IMR-90 (cell line): ENCODE data around the gene LATS1. TPM values are rescaled to one million over a fixed set of nuclear protein-coding genes. Genes with fewer than 3 reads are reported as not detected.

Source experiments
- ATAC-seq: fragments of 200-7000 bp; cut with Tn5 transposase; 2 replicates; pipeline ENCODE4 v1.9.1; 2020; ENCODE audit warnings: low read depth, mild to moderate bottlenecking, moderate library complexity
- BruUV-seq: library from RNA; stranded (reverse); fragments of 400-500 nt; replicated peaks from 2 replicates; lab custom pipeline; 2021; lab: Mats Ljungman, UMichigan
- CTCF ChIA-PET: fragments of 300-600 bp; formaldehyde crosslinking; extraction: SDS; loops from one replicate; lab custom pipeline; 2021; ENCODE audit warnings: antibody characterized with exemption; lab: Yijun Ruan, JAX
- POLR2A ChIA-PET: fragments of 300-600 bp; sonication (Branson Sonifier 250); formaldehyde crosslinking; loops from one replicate; lab custom pipeline; 2022; ENCODE audit warnings: antibody characterized with exemption; ENCODE audit not compliant: unreplicated experiment; lab: Charles Lee
- DNase-seq: peaks from one replicate; pipeline ENCODE4 v3.0.0; 2013
- H2AFZ ChIP-seq: replicated peaks from 2 replicates; pipeline ENCODE3; 2013; ENCODE audit warnings: low read length, mild to moderate bottlenecking; ENCODE audit not compliant: poor library complexity
- H2AK5ac ChIP-seq: 2 replicates; pipeline ENCODE4 v1.6.1; 2013; ENCODE audit warnings: low read depth, low read length, inconsistent platforms
- H2AK9ac ChIP-seq: replicated peaks from 2 replicates; pipeline ENCODE3; 2013; ENCODE audit warnings: mild to moderate bottlenecking, low read depth, low read length, moderate library complexity; ENCODE audit not compliant: poor library complexity
- H2BK120ac ChIP-seq: 2 replicates; pipeline ENCODE4 v1.6.1; 2013; ENCODE audit warnings: low read depth, low read length, inconsistent platforms
- H2BK15ac ChIP-seq: 3 replicates; pipeline ENCODE4 v1.6.1; 2013; ENCODE audit warnings: low read depth, low read length, inconsistent platforms
- H2BK20ac ChIP-seq: 2 replicates; pipeline ENCODE4 v1.6.1; 2013; ENCODE audit warnings: low read depth, mild to moderate bottlenecking, inconsistent platforms, low read length, moderate library complexity
- H2BK5ac ChIP-seq: 2 replicates; pipeline ENCODE4 v1.6.1; 2013; ENCODE audit warnings: mild to moderate bottlenecking, low read depth, low read length, inconsistent platforms; ENCODE audit not compliant: poor library complexity, severe bottlenecking
- H3K14ac ChIP-seq: replicated peaks from 2 replicates; pipeline ENCODE4 v1.6.1; 2013; ENCODE audit warnings: low read depth, low read length, inconsistent platforms
- H3K18ac ChIP-seq: 2 replicates; pipeline ENCODE4 v1.6.1; 2013; ENCODE audit warnings: low read depth, low read length, control low read depth
- H3K23ac ChIP-seq: 2 replicates; pipeline ENCODE4 v1.6.1; 2013; ENCODE audit warnings: low read depth, low read length, inconsistent platforms
- H3K27ac ChIP-seq: 2 replicates; pipeline ENCODE4 v1.5.1; 2013; ENCODE audit warnings: mild to moderate bottlenecking, control low read depth, low read length; ENCODE audit not compliant: insufficient read depth
- H3K27me3 ChIP-seq: 2 replicates; pipeline ENCODE4 v1.6.1; 2013; ENCODE audit warnings: low read length; ENCODE audit not compliant: control insufficient read depth, insufficient read depth
- H3K36me3 ChIP-seq: 2 replicates; pipeline ENCODE4 v1.6.1; 2013; ENCODE audit warnings: low read length, mixed read lengths; ENCODE audit not compliant: control insufficient read depth, insufficient read depth
- H3K4ac ChIP-seq: 2 replicates; pipeline ENCODE4 v1.6.1; 2013; ENCODE audit warnings: low read depth, low read length, inconsistent platforms
- H3K4me1 ChIP-seq: 2 replicates; pipeline ENCODE4 v1.6.1; 2013; ENCODE audit warnings: low read length, mixed read lengths; ENCODE audit not compliant: control insufficient read depth, insufficient read depth
- H3K4me2 ChIP-seq: 2 replicates; pipeline ENCODE4 v1.6.1; 2013; ENCODE audit warnings: low read depth, mild to moderate bottlenecking, control low read depth, low read length, moderate library complexity
- H3K4me3 ChIP-seq: 2 replicates; pipeline ENCODE4 v1.5.1; 2013; ENCODE audit warnings: low read depth, mild to moderate bottlenecking, control low read depth, low read length, moderate library complexity; ENCODE audit not compliant: insufficient read depth
- H3K56ac ChIP-seq: 2 replicates; pipeline ENCODE4 v1.6.1; 2013; ENCODE audit warnings: low read length, inconsistent platforms; ENCODE audit not compliant: insufficient read depth; ENCODE audit errors: extremely low read depth
- H3K79me1 ChIP-seq, 2 experiments: 2 replicates each; pipeline ENCODE4 v1.6.1; 2013; ENCODE audit warnings: low read length in 2 of 2, inconsistent platforms in 1 of 2, low read depth in 1 of 2
- H3K9ac ChIP-seq: 2 replicates; pipeline ENCODE4 v1.6.1; 2013; ENCODE audit warnings: low read depth, low read length, control low read depth
- H3K9me1 ChIP-seq: 2 replicates; pipeline ENCODE4 v1.6.1; 2013; ENCODE audit warnings: low read length, inconsistent platforms; ENCODE audit not compliant: insufficient read depth
- H3K9me3 ChIP-seq: 2 replicates; pipeline ENCODE4 v1.6.1; 2013; ENCODE audit warnings: low read length; ENCODE audit not compliant: control insufficient read depth, insufficient read depth
- H4K20me1 ChIP-seq: 2 replicates; pipeline ENCODE4 v1.6.1; 2013; ENCODE audit warnings: low read length, inconsistent platforms; ENCODE audit not compliant: insufficient read depth
- H4K5ac ChIP-seq: 2 replicates; pipeline ENCODE4 v1.6.1; 2013; ENCODE audit warnings: mild to moderate bottlenecking, low read depth, low read length, control low read depth
- H4K8ac ChIP-seq, 2 experiments: 2 replicates each; pipeline ENCODE4 v1.6.1; 2013; ENCODE audit warnings: low read depth in 2 of 2, low read length in 2 of 2, control low read depth in 1 of 2, inconsistent platforms in 1 of 2
- H4K91ac ChIP-seq: 2 replicates; pipeline ENCODE4 v1.6.1; 2013; ENCODE audit warnings: low read depth, low read length, inconsistent platforms; ENCODE audit not compliant: insufficient read depth
- CHD1 ChIP-seq: IDR thresholded peaks from 2 replicates; pipeline ENCODE4 v1.6.1; 2012; ENCODE audit warnings: low read depth, low read length, improper control_type of control experiment
- MAZ ChIP-seq: IDR thresholded peaks from 2 replicates; pipeline ENCODE4 v1.6.1; 2012; ENCODE audit warnings: low read depth, mild to moderate bottlenecking, low read length, improper control_type of control experiment, moderate library complexity, borderline replicate concordance
- RAD21 ChIP-seq: IDR thresholded peaks from 2 replicates; pipeline ENCODE4 v1.6.1; 2012; ENCODE audit warnings: low read length, improper control_type of control experiment
- RFX5 ChIP-seq: IDR thresholded peaks from 2 replicates; pipeline ENCODE4 v1.8.0; 2012; ENCODE audit warnings: low read depth, mild to moderate bottlenecking, low read length, moderate library complexity
- WGBS, 2 experiments: methylation state at CpG; one replicate each; pipeline versions ENCODE4 v1.1.5 to v1.1.7; 2013; ENCODE audit warnings: missing lambda C conversion rate in 2 of 2; ENCODE audit not compliant: insufficient read length in 1 of 2; ENCODE audit errors: extremely low coverage in 2 of 2; 5-methylcytosine and 5-hydroxymethylcytosine counted together
- dilution Hi-C: fragments of 300-500 bp; cut with HindIII; formaldehyde crosslinking; loops from one replicate; pipeline ENCODE4 v1.14.3; 2018; ENCODE audit warnings: low sequenced_read_pairs; ENCODE audit not compliant: unreplicated experiment
- in situ Hi-C: fragments of 300-500 bp; cut with MboI; formaldehyde crosslinking; loops from 3 replicates; pipeline ENCODE4 v1.14.3; 2019; ENCODE audit warnings: low sequenced_read_pairs, inconsistent platforms, mixed read lengths
- intact Hi-C: fragments of 100-400 bp; cut with micrococcal nuclease; formaldehyde crosslinking; loops from 2 replicates; pipeline ENCODE4 v1.10.0; 2022
- polyA plus RNA-seq, 3 experiments: library from polyadenylated mRNA; depleted of rRNA; stranded (reverse); fragments of >200 nt; gene quantifications; 2 replicates each; pipeline ENCODE4 v1.2.3, GENCODE V29; 2012; ENCODE audit warnings: low replicate concordance in 1 of 3
- total RNA-seq: library from RNA; depleted of rRNA; stranded (reverse); fragments of >200 nt; gene quantifications from 2 replicates; pipeline ENCODE4 v1.2.3, GENCODE V29; 2012
- TF ChIP-seq, protein P1 (sequence below): fragments of 150-350 bp; IDR thresholded peaks from 2 replicates; pipeline ENCODE4 v1.6.1; 2016; ENCODE audit warnings: low read depth, mild to moderate bottlenecking, low read length, moderate library complexity, borderline replicate concordance

Gene LATS1
- total and polyA plus RNA-seq, 2 of the 4 experiments (the other 2 are of a cell fraction): 7.9 to 20.1 TPM

DNA sequence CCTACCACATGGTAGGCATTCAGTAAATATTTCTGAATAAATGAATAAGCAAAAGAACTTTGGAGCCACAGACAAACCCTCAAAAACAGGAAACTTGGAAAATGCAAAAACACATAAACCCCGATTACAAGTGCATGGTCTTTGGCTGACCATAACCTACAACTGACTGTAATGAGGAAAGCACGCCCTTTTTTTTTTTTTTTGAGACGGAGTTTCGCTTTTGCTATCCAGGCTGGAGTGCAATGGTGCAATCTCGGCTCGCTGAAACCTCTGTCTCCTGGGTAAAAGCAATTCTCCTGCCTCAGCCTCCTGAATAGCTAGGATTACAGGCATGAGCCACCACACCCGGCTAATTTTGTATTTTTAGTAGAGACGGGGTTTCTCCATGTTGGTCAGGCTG is 11.9 kb upstream of the LATS1 start:
- Histone ChIP-seq H3K4ac (no peak overlapping the region), H4K8ac (no peak overlapping the region), H2AK9ac (no peak overlapping the region), H4K91ac (no peak overlapping the region), H3K56ac (no peak overlapping the region), H2BK5ac (no peak overlapping the region), H3K4me2 (no peak overlapping the region), H2BK120ac (no peak overlapping the region), H3K23ac (no peak overlapping the region), H3K9ac (no peak overlapping the region), H3K4me1 (no peaks in the 10 kb centered on the region), H3K27ac (no peak overlapping the region), H2BK20ac (no peak overlapping the region), H4K5ac (no peak overlapping the region), H3K9me3 (no peaks in the 10 kb centered on the region), H2AK5ac (no peak overlapping the region), H3K9me1 (no peaks in the 10 kb centered on the region), H3K14ac (no peak overlapping the region), H2AFZ (no peak overlapping the region), H2BK15ac (no peak overlapping the region), H3K36me3 (peaks cover 25% of the 10 kb centered on the region), H3K79me1 (no peaks in the 10 kb centered on the region), H3K4me3 (no peak overlapping the region), H4K20me1 (no peaks in the 10 kb centered on the region), H3K27me3 (no peaks in the 10 kb centered on the region), H3K18ac (no peak overlapping the region)
- TF ChIP-seq CHD1: no peak
- no peak for TF ChIP-seq RFX5
- TF ChIP-seq, protein P1, sequence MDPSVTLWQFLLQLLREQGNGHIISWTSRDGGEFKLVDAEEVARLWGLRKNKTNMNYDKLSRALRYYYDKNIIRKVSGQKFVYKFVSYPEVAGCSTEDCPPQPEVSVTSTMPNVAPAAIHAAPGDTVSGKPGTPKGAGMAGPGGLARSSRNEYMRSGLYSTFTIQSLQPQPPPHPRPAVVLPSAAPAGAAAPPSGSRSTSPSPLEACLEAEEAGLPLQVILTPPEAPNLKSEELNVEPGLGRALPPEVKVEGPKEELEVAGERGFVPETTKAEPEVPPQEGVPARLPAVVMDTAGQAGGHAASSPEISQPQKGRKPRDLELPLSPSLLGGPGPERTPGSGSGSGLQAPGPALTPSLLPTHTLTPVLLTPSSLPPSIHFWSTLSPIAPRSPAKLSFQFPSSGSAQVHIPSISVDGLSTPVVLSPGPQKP: no peak
- TF ChIP-seq MAZ: no peak
- no peak for TF ChIP-seq RAD21
- CTCF ChIA-PET: interaction anchor here (0.6 kb wide), 1 partner anchor 87 kb away, joined by 3 read pairs; no protein-coding TSS in a partner anchor
- WGBS, 2 experiments: 100% methylated on average over 1 of the region's 8 CpGs; no CpG with 5 or more reads in 1 of the 2 experiments
- dilution Hi-C loops: no loop called here
- in situ Hi-C loops: loop anchor here (10.0 kb wide), 1 partner anchor 195 kb away; the partner anchor contains the start of gene RAET1G
- ATAC-seq (no peak), DNase-seq (no peak)
- POLR2A ChIA-PET: no interaction called here
- intact Hi-C loops: loop anchor here (10.0 kb wide), 1 partner anchor 285 kb away; no protein-coding TSS in a partner anchor
- no TSS peak for BruUV-seq
